Mucosa of descending colon (tissue), 3 donors: Measurements from ENCODE around the gene S100A2. TPM values are rescaled to one million over a fixed set of nuclear protein-coding genes. Genes with fewer than 3 reads are reported as not detected.

Source experiments
- ATAC-seq: fragments of 200-7000 bp; cut with Tn5 transposase; one replicate; pipeline ENCODE4 v1.9.1; 2020; ENCODE audit warnings: mild to moderate bottlenecking, moderate library complexity
- DNase-seq, 3 donors: peaks; one replicate each; pipeline ENCODE4 v3.0.0-alpha.2; 2020
- H3K36me3 ChIP-seq: fragments of 200-600 bp; one replicate; pipeline ENCODE4 v1.8.0; 2021; ENCODE audit warnings: low read depth, mild to moderate bottlenecking
- H3K4me1 ChIP-seq: fragments of 200-600 bp; one replicate; pipeline ENCODE4 v1.8.0; 2021; ENCODE audit warnings: low read depth, mild to moderate bottlenecking
- H3K4me3 ChIP-seq: fragments of 200-600 bp; one replicate; pipeline ENCODE4 v1.8.0; 2021; ENCODE audit warnings: mild to moderate bottlenecking
- H3K9me3 ChIP-seq: fragments of 200-600 bp; one replicate; pipeline ENCODE4 v1.8.0; 2021; ENCODE audit warnings: mild to moderate bottlenecking
- intact Hi-C, 2 donors: fragments of 100-400 bp; cut with DNase I in 1 of 2; cut with micrococcal nuclease in 1 of 2; formaldehyde crosslinking; loops; one replicate each; pipeline versions ENCODE4 v1.11.0 to v1.11.1; 2022; cut with DNase I, micrococcal nuclease
- total RNA-seq, 3 donors: library from RNA; stranded (reverse); fragmentation: NEBNext Ultra II Directional in 2 of 3; extraction: Animal tissue kit (Norgen Biotek cat#: 25700) in 2 of 3; gene quantifications; one replicate each; pipeline versions ENCODE4 v1.2.1 to v1.2.4, GENCODE V29; 2021 to 2023
- TF ChIP-seq, protein P1 (sequence below): fragments of 200-600 bp; IDR thresholded peaks from one replicate; pipeline ENCODE4 v1.8.0; 2022; ENCODE audit warnings: antibody characterized with exemption, mild to moderate bottlenecking
- donor health status: DM: no; HTN: no; CAD: no; lungs with moderate emphysema.
- donor health status: DM: no; HTN: no; CAD: no.
- donor health status: DM: no; HTN: yes; CAD: no.

The S100A2 gene
- total RNA-seq, 3 donors from 2014 or later: 1.3 to 1.9 TPM; not detected in 1

DNA sequence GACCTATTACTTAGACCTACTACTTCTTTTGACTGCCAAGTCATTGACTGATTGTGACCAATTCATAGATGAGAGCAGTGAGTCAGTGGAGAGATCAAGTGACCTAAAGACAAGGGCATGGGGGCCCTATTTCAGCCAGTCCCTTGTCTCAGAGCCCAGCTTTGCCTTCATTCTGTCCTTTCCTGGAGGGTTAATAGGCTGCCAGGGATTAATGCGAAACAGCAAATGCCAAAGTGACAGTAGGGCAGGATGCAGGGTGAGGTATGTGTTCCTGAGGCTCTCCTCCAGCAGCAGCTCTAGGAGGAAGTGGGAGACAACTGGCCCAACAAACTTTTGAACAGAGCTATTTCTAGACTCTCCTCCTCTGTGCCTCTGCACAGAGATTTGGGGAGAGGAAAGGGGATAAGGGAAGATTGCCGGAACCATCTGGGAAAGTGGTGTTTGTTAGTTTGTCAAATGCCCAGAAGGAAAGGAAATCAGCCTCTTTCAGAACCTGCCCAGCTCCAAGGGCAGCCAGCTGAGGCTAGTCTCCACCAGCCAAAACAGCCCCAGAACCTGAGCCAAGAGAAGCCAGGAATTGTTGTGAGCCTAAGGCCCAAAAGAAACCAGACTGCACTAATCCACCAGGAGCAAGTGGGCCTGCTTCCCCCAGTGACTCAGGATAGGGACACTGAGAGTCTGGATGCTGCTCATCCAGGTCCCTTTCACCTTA is 11.7 kb downstream of the S100A2 start:
- Histone ChIP-seq H3K4me1 (peaks cover 2% of the 10 kb centered on the region), H3K36me3 (no peaks in the 10 kb centered on the region), H3K9me3 (no peaks in the 10 kb centered on the region), H3K4me3 (no peak overlapping the region)
- intact Hi-C loops: no loop called here
- TF ChIP-seq, protein P1, sequence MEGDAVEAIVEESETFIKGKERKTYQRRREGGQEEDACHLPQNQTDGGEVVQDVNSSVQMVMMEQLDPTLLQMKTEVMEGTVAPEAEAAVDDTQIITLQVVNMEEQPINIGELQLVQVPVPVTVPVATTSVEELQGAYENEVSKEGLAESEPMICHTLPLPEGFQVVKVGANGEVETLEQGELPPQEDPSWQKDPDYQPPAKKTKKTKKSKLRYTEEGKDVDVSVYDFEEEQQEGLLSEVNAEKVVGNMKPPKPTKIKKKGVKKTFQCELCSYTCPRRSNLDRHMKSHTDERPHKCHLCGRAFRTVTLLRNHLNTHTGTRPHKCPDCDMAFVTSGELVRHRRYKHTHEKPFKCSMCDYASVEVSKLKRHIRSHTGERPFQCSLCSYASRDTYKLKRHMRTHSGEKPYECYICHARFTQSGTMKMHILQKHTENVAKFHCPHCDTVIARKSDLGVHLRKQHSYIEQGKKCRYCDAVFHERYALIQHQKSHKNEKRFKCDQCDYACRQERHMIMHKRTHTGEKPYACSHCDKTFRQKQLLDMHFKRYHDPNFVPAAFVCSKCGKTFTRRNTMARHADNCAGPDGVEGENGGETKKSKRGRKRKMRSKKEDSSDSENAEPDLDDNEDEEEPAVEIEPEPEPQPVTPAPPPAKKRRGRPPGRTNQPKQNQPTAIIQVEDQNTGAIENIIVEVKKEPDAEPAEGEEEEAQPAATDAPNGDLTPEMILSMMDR: no peak
- DNase-seq (no peak), ATAC-seq (no peak)

DNA sequence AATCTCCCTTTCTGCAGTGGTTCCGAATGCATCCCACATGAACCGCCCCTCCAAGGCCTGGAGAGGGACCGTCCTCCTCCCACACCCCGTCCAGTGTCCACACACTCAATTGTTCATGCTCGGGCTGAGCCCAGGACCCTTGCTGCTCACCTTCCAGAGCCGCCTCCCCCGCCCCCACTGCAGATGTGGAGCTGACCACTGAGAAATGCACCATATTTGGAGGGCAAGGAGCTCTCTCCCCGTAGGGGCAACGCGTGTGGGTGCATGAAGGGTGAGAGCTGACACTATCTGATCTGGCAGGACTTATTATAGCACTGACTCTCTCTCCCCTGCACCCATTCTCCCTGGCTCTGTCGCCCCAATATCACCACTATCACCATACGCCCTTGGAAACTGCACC is 12.5 kb downstream of the S100A2 start:
- Histone ChIP-seq H3K4me3 (no peak overlapping the region), H3K4me1 (peaks cover 4% of the 10 kb centered on the region), H3K36me3 (no peaks in the 10 kb centered on the region), H3K9me3 (no peaks in the 10 kb centered on the region)
- ATAC-seq (no peak), DNase-seq (peak in 1 of 3 donors; percentile 21)
- TF ChIP-seq, protein P1: no peak
- intact Hi-C loops: no loop called here

DNA sequence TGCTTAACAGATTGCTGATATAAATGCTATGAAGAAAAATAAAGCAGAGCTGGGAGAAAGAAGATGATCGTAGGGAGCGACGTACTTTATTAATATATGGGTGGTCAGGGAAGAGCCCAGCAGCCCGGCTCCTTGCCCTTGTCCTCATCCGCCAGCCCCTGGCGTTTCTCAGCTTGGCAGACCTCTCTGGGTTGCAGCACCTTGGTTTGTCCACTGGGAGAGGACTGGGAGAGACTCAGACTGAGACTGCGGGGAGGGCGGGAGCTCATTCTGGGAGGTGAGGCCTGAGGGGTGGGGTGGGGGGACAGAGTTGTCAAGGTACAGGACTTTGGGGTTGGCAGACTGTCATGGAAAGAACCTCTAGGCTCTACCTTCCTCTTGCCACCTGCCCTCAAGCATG is 13.3 kb downstream of the S100A2 start:
- TF ChIP-seq, protein P1: no peak
- ATAC-seq (no peak), DNase-seq (peak in 1 of 3 donors; percentile 22)
- H3K9me3 ChIP-seq: no peaks in the 10 kb centered on the region
- H3K36me3 ChIP-seq: no peaks in the 10 kb centered on the region
- peaks cover 4% of the 10 kb centered on the region for H3K4me1 ChIP-seq
- intact Hi-C loops: no loop called here
- H3K4me3 ChIP-seq: no peak overlapping the region

DNA sequence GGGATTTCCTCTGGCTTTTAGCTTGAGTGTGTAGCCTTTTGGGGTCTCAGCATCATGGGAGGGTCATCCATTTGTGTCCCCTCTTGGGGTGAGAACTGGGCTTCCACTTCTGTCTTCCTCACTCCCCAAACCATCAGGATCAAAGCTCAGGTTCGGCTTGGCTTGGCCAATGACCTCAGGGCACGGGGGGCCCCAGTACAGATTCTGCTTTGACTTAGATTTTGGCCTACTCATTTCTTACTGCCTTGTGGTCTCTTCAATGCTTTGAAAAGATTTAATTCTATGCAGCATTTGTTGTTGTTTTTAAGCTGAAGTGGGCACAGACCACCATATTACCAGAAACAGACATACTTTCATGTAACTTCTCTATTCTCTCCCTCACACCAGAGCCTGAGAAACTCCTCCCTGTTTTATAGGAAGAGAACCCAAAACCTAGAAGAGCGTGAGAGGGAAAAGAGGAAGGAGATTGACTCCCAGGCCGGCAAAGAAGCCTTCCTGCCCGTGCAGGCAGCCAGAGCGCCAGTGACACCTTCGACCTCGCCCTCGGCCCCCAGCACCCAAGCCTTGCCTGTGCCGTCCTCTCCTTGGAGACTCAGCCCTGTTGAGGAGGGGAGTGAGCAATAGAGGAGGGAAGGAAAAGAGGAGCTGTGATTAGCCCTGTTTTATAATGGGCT is 14.7 kb downstream of the S100A2 start:
- TF ChIP-seq, protein P1: no peak
- Histone ChIP-seq H3K4me3 (no peak overlapping the region), H3K9me3 (no peaks in the 10 kb centered on the region), H3K4me1 (peaks cover 9% of the 10 kb centered on the region), H3K36me3 (no peaks in the 10 kb centered on the region)
- ATAC-seq (peak; percentile 27), DNase-seq (peak in 1 of 3 donors; percentile 25)
- intact Hi-C loops: no loop called here

DNA sequence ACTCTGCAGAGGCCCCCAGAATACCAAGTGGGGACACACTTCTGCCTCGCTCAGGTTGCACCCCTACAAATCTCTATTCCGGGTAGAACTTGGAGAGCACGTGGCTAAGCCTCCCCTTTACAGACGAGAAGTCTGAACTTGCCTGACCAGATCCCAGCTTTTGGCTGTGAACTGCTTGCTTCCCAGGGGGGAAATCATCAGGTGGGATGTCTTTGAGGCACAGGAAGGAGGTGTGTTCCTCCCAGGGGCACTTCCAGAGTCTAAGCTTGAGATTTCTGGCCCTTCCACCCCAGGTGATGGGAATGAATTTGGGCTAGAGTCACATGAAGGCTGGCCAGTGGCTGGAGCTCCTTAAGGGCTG is 15.3 kb downstream of the S100A2 start:
- Histone ChIP-seq H3K9me3 (no peaks in the 10 kb centered on the region), H3K36me3 (no peaks in the 10 kb centered on the region), H3K4me3 (no peak overlapping the region), H3K4me1 (peaks cover 14% of the 10 kb centered on the region)
- intact Hi-C loops: no loop called here
- ATAC-seq (no peak), DNase-seq (no peak)
- TF ChIP-seq, protein P1: no peak
